Measurements from ENCODE around the gene CLCN1. TPM values are rescaled to one million over a fixed set of nuclear protein-coding genes. Genes with fewer than 3 reads are reported as not detected.

The CLCN1 gene
- total RNA-seq, 1 experiment from 2014 or later, result not detected

DNA sequence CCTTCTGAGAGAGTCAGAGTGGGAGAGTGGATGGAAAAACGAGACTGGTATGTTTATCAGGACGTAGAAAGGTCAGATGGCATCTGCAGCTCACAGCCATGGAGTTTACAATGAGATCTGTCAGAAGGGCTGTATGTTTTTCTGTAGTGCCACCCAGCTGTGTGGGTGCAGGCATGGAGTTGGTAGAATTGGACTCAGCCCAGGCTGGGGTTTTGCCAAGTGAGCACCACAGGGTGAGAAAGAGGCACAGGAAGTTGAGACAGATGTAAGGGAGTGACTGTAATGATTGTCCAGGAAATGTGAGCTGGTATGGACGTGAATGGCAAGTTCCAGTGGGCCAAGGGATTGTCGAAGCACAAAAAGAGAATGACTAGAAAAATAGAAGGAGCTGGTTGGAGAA is 56.2 kb downstream of the CLCN1 start:
- H3K36me3 ChIP-seq (ENCODE audit: insufficient read depth, low read length, poor library complexity, severe bottlenecking), result no peaks in the 10 kb centered on the region
- POLR2A ChIA-PET (ENCODE audit: low non-redundant PET), result no interaction called here
- peaks cover 7% of the 10 kb centered on the region for H3K4me1 ChIP-seq (ENCODE audit: insufficient read depth, low read length, poor library complexity, severe bottlenecking)
- TF ChIP-seq, protein P1, sequence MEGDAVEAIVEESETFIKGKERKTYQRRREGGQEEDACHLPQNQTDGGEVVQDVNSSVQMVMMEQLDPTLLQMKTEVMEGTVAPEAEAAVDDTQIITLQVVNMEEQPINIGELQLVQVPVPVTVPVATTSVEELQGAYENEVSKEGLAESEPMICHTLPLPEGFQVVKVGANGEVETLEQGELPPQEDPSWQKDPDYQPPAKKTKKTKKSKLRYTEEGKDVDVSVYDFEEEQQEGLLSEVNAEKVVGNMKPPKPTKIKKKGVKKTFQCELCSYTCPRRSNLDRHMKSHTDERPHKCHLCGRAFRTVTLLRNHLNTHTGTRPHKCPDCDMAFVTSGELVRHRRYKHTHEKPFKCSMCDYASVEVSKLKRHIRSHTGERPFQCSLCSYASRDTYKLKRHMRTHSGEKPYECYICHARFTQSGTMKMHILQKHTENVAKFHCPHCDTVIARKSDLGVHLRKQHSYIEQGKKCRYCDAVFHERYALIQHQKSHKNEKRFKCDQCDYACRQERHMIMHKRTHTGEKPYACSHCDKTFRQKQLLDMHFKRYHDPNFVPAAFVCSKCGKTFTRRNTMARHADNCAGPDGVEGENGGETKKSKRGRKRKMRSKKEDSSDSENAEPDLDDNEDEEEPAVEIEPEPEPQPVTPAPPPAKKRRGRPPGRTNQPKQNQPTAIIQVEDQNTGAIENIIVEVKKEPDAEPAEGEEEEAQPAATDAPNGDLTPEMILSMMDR (conservative IDR thresholded peaks at IDR 0.05; ENCODE audit: low read depth, low read length), result peak; percentile 64
- no peak for TF ChIP-seq EZH2 (IDR thresholded peaks at IDR 0.05; ENCODE audit: borderline replicate concordance, low read depth, low read length, poor library complexity, severe bottlenecking)
- no peak overlapping the region for H3K4me3 ChIP-seq (ENCODE audit: low read depth, low read length, poor library complexity, severe bottlenecking)
- CTCF ChIA-PET, result interaction anchor here (0.7 kb wide), 1 partner anchor 8 kb away, joined by 7 read pairs; no protein-coding TSS in a partner anchor
- BruUV-seq (replicated peaks), result no TSS peak
- H3K27ac ChIP-seq (ENCODE audit: low read depth, low read length, poor library complexity, severe bottlenecking), result no peak overlapping the region
- DNase-seq (ENCODE audit: low spot score), result peak; percentile 86
- no peaks in the 10 kb centered on the region for H3K9me3 ChIP-seq (ENCODE audit: low read depth, low read length, poor library complexity, severe bottlenecking)
- H3K27me3 ChIP-seq (replicated peaks; ENCODE audit: insufficient read depth, low read depth, low read length, poor library complexity), result no peaks in the 10 kb centered on the region
- intact Hi-C loops (cut with micrococcal nuclease; ENCODE audit: unreplicated experiment), result no loop called here

DNA sequence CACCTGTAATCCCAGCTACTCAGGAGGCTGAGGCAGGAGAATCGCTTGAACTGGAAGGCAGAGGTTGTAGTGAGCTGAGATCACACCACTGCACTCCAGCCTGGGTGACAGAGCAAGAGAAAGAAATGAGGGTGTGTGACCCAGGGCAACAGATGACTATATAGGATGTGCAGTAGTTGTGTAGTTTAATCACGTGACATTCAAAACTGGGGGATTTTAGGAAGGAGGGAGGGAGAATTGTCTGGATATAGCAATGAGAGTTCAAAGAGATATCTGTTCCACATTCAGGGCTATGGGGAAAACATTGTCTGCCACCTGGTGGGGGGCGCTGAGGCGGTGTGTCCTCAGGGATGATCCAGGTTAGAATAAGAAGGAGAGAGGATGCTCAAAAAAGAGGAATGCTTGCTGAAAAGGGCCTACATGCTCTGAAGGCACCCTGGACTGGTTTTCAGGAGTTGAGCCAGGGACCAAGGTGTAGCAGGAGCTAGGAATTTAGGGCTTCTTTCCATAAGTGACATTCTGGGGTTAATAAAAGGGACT is 57.4 kb downstream of the CLCN1 start:
- no peaks in the 10 kb centered on the region for H3K9me3 ChIP-seq (ENCODE audit: low read depth, low read length, poor library complexity, severe bottlenecking)
- TF ChIP-seq, protein P1 (conservative IDR thresholded peaks at IDR 0.05; ENCODE audit: low read depth, low read length), result no peak
- no peak for TF ChIP-seq EZH2 (IDR thresholded peaks at IDR 0.05; ENCODE audit: borderline replicate concordance, low read depth, low read length, poor library complexity, severe bottlenecking)
- no peak overlapping the region for H3K27ac ChIP-seq (ENCODE audit: low read depth, low read length, poor library complexity, severe bottlenecking)
- H3K4me3 ChIP-seq (ENCODE audit: low read depth, low read length, poor library complexity, severe bottlenecking), result no peak overlapping the region
- ChIA-PET CTCF (no interaction called here), POLR2A (ENCODE audit: low non-redundant PET) (no interaction called here)
- intact Hi-C loops (cut with micrococcal nuclease; ENCODE audit: unreplicated experiment), result no loop called here
- H3K27me3 ChIP-seq (replicated peaks; ENCODE audit: insufficient read depth, low read depth, low read length, poor library complexity), result no peaks in the 10 kb centered on the region
- H3K36me3 ChIP-seq (ENCODE audit: insufficient read depth, low read length, poor library complexity, severe bottlenecking), result no peaks in the 10 kb centered on the region
- DNase-seq (ENCODE audit: low spot score), result no peak
- no TSS peak for BruUV-seq (replicated peaks)
- peaks cover 12% of the 10 kb centered on the region for H3K4me1 ChIP-seq (ENCODE audit: insufficient read depth, low read length, poor library complexity, severe bottlenecking)

DNA sequence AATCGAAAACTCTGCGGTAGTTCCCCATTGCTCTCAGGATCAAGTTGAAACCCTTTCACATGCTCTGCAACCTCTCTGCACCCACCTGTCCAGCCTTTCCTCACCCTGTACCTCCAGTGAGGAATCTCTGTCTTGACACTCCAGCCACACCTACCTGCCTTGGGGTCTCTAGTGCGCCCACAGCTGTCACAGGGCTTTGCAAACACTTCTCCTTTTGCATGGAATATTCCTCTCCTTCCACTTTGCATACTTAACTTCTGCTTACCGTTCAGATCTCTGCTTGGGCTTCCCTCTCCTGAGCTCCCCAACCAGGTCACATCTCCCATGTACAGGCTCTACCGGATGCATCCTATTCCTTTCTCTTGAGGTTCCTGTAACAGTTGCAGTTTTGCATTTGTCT is 58.6 kb downstream of the CLCN1 start:
- H3K9me3 ChIP-seq (ENCODE audit: low read depth, low read length, poor library complexity, severe bottlenecking), result no peaks in the 10 kb centered on the region
- ChIA-PET POLR2A (ENCODE audit: low non-redundant PET) (no interaction called here), CTCF (no interaction called here)
- TF ChIP-seq, protein P1 (conservative IDR thresholded peaks at IDR 0.05; ENCODE audit: low read depth, low read length), result no peak
- TF ChIP-seq EZH2 (IDR thresholded peaks at IDR 0.05; ENCODE audit: borderline replicate concordance, low read depth, low read length, poor library complexity, severe bottlenecking), result no peak
- no peak overlapping the region for H3K4me3 ChIP-seq (ENCODE audit: low read depth, low read length, poor library complexity, severe bottlenecking)
- intact Hi-C loops (cut with micrococcal nuclease; ENCODE audit: unreplicated experiment), result no loop called here
- no peak for DNase-seq (ENCODE audit: low spot score)
- BruUV-seq (replicated peaks), result no TSS peak
- H3K27me3 ChIP-seq (replicated peaks; ENCODE audit: insufficient read depth, low read depth, low read length, poor library complexity), result no peaks in the 10 kb centered on the region
- H3K27ac ChIP-seq (ENCODE audit: low read depth, low read length, poor library complexity, severe bottlenecking), result no peak overlapping the region
- H3K4me1 ChIP-seq (ENCODE audit: insufficient read depth, low read length, poor library complexity, severe bottlenecking), result peaks cover 25% of the 10 kb centered on the region
- H3K36me3 ChIP-seq (ENCODE audit: insufficient read depth, low read length, poor library complexity, severe bottlenecking), result no peaks in the 10 kb centered on the region

Data from A673 (cell line).